ENCODE results near the gene AURKAIP1.
"Not testable (repeated sequence)": the region's sequence is repeated elsewhere in the genome, so short reads cannot be mapped to it uniquely, and the experiment has no call there.

AURKAIP1 gene

GRCh38 chr1:1406821-1407635 lies 32.0 kb upstream of the AURKAIP1 start, which contains the start of gene MRPL20:
MRPL20 (minus strand) TSS chr1:1407293; CDS start chr1:1407217, 76 bp downstream.
- DNase-seq (ENCODE audit: low spot score) = peak; percentile 96

- no peak for DNase-seq (ENCODE audit: low spot score)
These were observed 31.3 kb upstream of the AURKAIP1 start for GRCh38 chr1:1406101-1406820.

- DNase-seq (ENCODE audit: low spot score) = no peak
These were observed 28.6 kb upstream of the AURKAIP1 start for GRCh38 chr1:1403653-1404052.

GRCh38 chr1:1402901-1403392 lies 27.9 kb upstream of the AURKAIP1 start:
- not testable (repeated sequence) for DNase-seq (ENCODE audit: low spot score)

- no peak for DNase-seq (ENCODE audit: low spot score)
These were observed 27.3 kb upstream of the AURKAIP1 start for GRCh38 chr1:1402072-1402900.

GRCh38 chr1:1401457-1402010 lies 26.5 kb upstream of the AURKAIP1 start:
- no peak for DNase-seq (ENCODE audit: low spot score)

- no peak for DNase-seq (ENCODE audit: low spot score)
These were observed 25.8 kb upstream of the AURKAIP1 start for GRCh38 chr1:1400576-1401456.

GRCh38 chr1:1399872-1400575 lies 25.0 kb upstream of the AURKAIP1 start:
- DNase-seq (ENCODE audit: low spot score) = no peak

GRCh38 chr1:1399187-1399871 lies 24.3 kb upstream of the AURKAIP1 start, which contains the start of gene CCNL2:
CCNL2 (minus strand) TSS chr1:1399335; CDS start chr1:1399306, 29 bp downstream.
- DNase-seq (ENCODE audit: low spot score) = peak; percentile 94

GRCh38 chr1:1398677-1399186 lies 23.7 kb upstream of the AURKAIP1 start:
- no peak for DNase-seq (ENCODE audit: low spot score)

- DNase-seq (ENCODE audit: low spot score) = no peak
These were observed 23.0 kb upstream of the AURKAIP1 start for GRCh38 chr1:1397839-1398523.

GRCh38 chr1:1395166-1395565 lies 20.2 kb upstream of the AURKAIP1 start:
- DNase-seq (ENCODE audit: low spot score) = no peak

GRCh38 chr1:1394116-1394515 lies 19.1 kb upstream of the AURKAIP1 start:
- no peak for DNase-seq (ENCODE audit: low spot score)

- no peak for DNase-seq (ENCODE audit: low spot score)
These were observed 18.4 kb upstream of the AURKAIP1 start for GRCh38 chr1:1393428-1393827.

GRCh38 chr1:1393014-1393413 lies 18.0 kb upstream of the AURKAIP1 start:
- DNase-seq (ENCODE audit: low spot score) = no peak

GRCh38 chr1:1391225-1391624 lies 16.2 kb upstream of the AURKAIP1 start:
- DNase-seq (ENCODE audit: low spot score) = no peak

GRCh38 chr1:1390675-1391074 lies 15.7 kb upstream of the AURKAIP1 start:
- no peak for DNase-seq (ENCODE audit: low spot score)

- no peak for DNase-seq (ENCODE audit: low spot score)
These were observed 13.1 kb upstream of the AURKAIP1 start for GRCh38 chr1:1388078-1388472.
